Panc1 (cell line): Measurements from ENCODE around the gene HTATSF1. TPM values are rescaled to one million over a fixed set of nuclear protein-coding genes. Genes with fewer than 3 reads are reported as not detected.

Source experiments
- ATAC-seq: fragments of 200-7000 bp; cut with Tn5 transposase; 2 replicates; pipeline ENCODE4 v1.9.1; 2020; ENCODE audit warnings: mild to moderate bottlenecking, moderate library complexity
- BruUV-seq: library from RNA; stranded (reverse); fragments of 400-500 nt; replicated peaks from 2 replicates; lab custom pipeline; 2021; lab: Mats Ljungman, UMichigan
- CTCF ChIA-PET: fragments of 300-600 bp; sonication (Branson Sonifier 250); formaldehyde crosslinking; loops from one replicate; lab custom pipeline; 2022; ENCODE audit warnings: antibody characterized with exemption; lab: Charles Lee
- POLR2A ChIA-PET: fragments of 300-600 bp; sonication (Branson Sonifier 250); formaldehyde crosslinking; loops from one replicate; lab custom pipeline; 2022; ENCODE audit warnings: antibody characterized with exemption; lab: Charles Lee
- DNase-seq: peaks from one replicate; pipeline ENCODE4 v3.0.0-alpha.2; 2010; ENCODE audit warnings: low read depth, low spot score
- H3K27ac ChIP-seq: 2 replicates; pipeline ENCODE4 v1.5.1; 2011; ENCODE audit warnings: mild to moderate bottlenecking, low read length, inconsistent platforms
- H3K27me3 ChIP-seq: fragments of 200-500 bp; sonication (Bioruptor generic); 2 replicates; pipeline ENCODE4 v1.6.0; 2014; ENCODE audit warnings: low read length, inconsistent platforms; ENCODE audit not compliant: control insufficient read depth, insufficient read depth
- H3K36me3 ChIP-seq: fragments of 200-500 bp; sonication (Bioruptor generic); 2 replicates; pipeline ENCODE4 v1.5.1; 2014; ENCODE audit warnings: inconsistent platforms, mild to moderate bottlenecking, low read length, moderate library complexity; ENCODE audit not compliant: control insufficient read depth, insufficient read depth
- H3K4me1 ChIP-seq: 2 replicates; pipeline ENCODE4 v1.5.1; 2011; ENCODE audit warnings: inconsistent platforms, mild to moderate bottlenecking, low read length, moderate library complexity; ENCODE audit not compliant: control insufficient read depth, insufficient read depth
- H3K4me3 ChIP-seq, 2 experiments: 2 replicates each; pipeline ENCODE4 v1.5.1; 2011 to 2012; ENCODE audit warnings: low read depth in 2 of 2, low read length in 2 of 2, mild to moderate bottlenecking in 2 of 2, inconsistent platforms in 1 of 2, moderate library complexity in 1 of 2
- H3K9me3 ChIP-seq: fragments of 200-500 bp; sonication (Bioruptor generic); 2 replicates; pipeline ENCODE4 v1.5.1; 2014; ENCODE audit warnings: low read depth, mild to moderate bottlenecking, inconsistent platforms, low read length, moderate library complexity; ENCODE audit not compliant: control insufficient read depth, insufficient read depth
- POLR2AphosphoS5 ChIP-seq: IDR thresholded peaks from 2 replicates; pipeline ENCODE4 v1.6.1; 2012; ENCODE audit warnings: mild to moderate bottlenecking, low read depth, low read length, moderate library complexity
- SIN3A ChIP-seq: IDR thresholded peaks from 2 replicates; pipeline ENCODE4 v1.6.1; 2012; ENCODE audit warnings: low read depth, mild to moderate bottlenecking, low read length, moderate library complexity, borderline replicate concordance; ENCODE audit not compliant: insufficient read depth
- TCF7L2 ChIP-seq: IDR thresholded peaks from 2 replicates; pipeline ENCODE4 v1.6.1; 2011; ENCODE audit warnings: mild to moderate bottlenecking, low read depth, low read length, inconsistent platforms
- in situ Hi-C: cut with HindIII; loops from 2 replicates; pipeline ENCODE4 v1.10.0; 2016; ENCODE audit warnings: low sequenced_read_pairs, low pct_unique_long_range_greater_than_20kb
- intact Hi-C: fragments of 100-400 bp; cut with micrococcal nuclease; formaldehyde crosslinking; loops from one replicate; pipeline ENCODE4 v1.10.0; 2022; ENCODE audit not compliant: unreplicated experiment
- total RNA-seq: library from RNA; stranded (reverse); gene quantifications from one replicate; pipeline ENCODE4 v1.2.1, GENCODE V29; 2021; ENCODE audit not compliant: unreplicated experiment
- TF ChIP-seq, protein P1 (sequence below), 2 experiments: IDR thresholded peaks; 2 replicates each; pipeline ENCODE4 v1.6.1; 2011 to 2012; ENCODE audit warnings: low read depth in 2 of 2, control low read depth in 1 of 2, low read length in 1 of 2, mild to moderate bottlenecking in 1 of 2, moderate library complexity in 1 of 2; ENCODE audit not compliant: insufficient read depth in 1 of 2
- TF ChIP-seq, protein P2 (sequence below): fragments of 450-650 bp; IDR thresholded peaks from 2 replicates; pipeline ENCODE4 v1.5.1; 2017; ENCODE audit warnings: mild to moderate bottlenecking

HTATSF1 gene
- total RNA-seq, 1 experiment from 2014 or later = 76.0 TPM

DNA sequence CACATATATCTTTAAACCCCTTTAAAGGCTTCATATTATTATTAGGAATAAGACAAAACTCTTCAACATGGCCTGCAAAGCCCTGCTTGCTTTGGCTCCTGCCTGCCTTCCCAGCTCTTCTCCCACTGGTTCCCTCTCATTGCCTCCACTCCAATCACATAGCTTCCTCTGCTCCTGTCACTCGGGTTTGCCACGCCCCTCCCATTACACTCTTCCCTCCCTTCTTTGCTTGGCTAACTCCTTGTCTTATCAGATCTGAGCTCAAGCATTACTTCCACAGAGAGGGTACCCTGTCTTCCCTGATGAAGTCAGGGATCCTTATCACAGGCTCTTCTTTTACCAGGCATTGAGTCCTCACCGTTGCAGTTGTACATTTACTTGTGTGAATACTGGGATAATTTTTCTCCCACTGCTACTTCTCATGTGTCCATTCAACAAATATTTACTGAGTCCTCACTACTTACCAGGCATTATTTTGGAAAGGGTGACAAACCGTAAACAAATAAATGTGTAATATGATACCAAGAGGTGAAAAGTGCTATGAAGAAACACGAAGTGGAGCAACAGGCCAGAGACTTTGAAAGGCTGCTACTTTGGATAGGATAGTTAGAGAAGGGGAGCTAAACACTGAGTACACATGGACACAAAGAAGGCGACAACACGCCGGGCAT, 31.4 kb downstream of the HTATSF1 start:
- TF ChIP-seq POLR2AphosphoS5 (no peak), SIN3A (no peak), TCF7L2 (no peak)
- TF ChIP-seq, protein P1, sequence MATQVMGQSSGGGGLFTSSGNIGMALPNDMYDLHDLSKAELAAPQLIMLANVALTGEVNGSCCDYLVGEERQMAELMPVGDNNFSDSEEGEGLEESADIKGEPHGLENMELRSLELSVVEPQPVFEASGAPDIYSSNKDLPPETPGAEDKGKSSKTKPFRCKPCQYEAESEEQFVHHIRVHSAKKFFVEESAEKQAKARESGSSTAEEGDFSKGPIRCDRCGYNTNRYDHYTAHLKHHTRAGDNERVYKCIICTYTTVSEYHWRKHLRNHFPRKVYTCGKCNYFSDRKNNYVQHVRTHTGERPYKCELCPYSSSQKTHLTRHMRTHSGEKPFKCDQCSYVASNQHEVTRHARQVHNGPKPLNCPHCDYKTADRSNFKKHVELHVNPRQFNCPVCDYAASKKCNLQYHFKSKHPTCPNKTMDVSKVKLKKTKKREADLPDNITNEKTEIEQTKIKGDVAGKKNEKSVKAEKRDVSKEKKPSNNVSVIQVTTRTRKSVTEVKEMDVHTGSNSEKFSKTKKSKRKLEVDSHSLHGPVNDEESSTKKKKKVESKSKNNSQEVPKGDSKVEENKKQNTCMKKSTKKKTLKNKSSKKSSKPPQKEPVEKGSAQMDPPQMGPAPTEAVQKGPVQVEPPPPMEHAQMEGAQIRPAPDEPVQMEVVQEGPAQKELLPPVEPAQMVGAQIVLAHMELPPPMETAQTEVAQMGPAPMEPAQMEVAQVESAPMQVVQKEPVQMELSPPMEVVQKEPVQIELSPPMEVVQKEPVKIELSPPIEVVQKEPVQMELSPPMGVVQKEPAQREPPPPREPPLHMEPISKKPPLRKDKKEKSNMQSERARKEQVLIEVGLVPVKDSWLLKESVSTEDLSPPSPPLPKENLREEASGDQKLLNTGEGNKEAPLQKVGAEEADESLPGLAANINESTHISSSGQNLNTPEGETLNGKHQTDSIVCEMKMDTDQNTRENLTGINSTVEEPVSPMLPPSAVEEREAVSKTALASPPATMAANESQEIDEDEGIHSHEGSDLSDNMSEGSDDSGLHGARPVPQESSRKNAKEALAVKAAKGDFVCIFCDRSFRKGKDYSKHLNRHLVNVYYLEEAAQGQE (IDR thresholded peaks at IDR 0.05; ENCODE audit: insufficient read depth in 1 of 2, low read depth in 2 of 2, low read length in 1 of 2) = no peak
- TF ChIP-seq, protein P2, sequence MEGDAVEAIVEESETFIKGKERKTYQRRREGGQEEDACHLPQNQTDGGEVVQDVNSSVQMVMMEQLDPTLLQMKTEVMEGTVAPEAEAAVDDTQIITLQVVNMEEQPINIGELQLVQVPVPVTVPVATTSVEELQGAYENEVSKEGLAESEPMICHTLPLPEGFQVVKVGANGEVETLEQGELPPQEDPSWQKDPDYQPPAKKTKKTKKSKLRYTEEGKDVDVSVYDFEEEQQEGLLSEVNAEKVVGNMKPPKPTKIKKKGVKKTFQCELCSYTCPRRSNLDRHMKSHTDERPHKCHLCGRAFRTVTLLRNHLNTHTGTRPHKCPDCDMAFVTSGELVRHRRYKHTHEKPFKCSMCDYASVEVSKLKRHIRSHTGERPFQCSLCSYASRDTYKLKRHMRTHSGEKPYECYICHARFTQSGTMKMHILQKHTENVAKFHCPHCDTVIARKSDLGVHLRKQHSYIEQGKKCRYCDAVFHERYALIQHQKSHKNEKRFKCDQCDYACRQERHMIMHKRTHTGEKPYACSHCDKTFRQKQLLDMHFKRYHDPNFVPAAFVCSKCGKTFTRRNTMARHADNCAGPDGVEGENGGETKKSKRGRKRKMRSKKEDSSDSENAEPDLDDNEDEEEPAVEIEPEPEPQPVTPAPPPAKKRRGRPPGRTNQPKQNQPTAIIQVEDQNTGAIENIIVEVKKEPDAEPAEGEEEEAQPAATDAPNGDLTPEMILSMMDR = no peak
- DNase-seq (no peak), ATAC-seq (no peak)
- peaks cover 10% of the 10 kb centered on the region for H3K4me1 ChIP-seq
- no peak overlapping the region for H3K4me3 ChIP-seq
- in situ Hi-C loops = no loop called here
- POLR2A ChIA-PET = interaction anchor here (0.6 kb wide), 1 partner anchor 155 kb away, joined by 4 read pairs; no protein-coding TSS in a partner anchor
- no peak overlapping the region for H3K27ac ChIP-seq
- no peaks in the 10 kb centered on the region for H3K36me3 ChIP-seq
- BruUV-seq = no TSS peak
- intact Hi-C loops = loop anchor here (10.0 kb wide), 1 partner anchor 166 kb away; no protein-coding TSS in a partner anchor
- H3K9me3 ChIP-seq = no peaks in the 10 kb centered on the region
- CTCF ChIA-PET = no interaction called here
- H3K27me3 ChIP-seq = no peaks in the 10 kb centered on the region

DNA sequence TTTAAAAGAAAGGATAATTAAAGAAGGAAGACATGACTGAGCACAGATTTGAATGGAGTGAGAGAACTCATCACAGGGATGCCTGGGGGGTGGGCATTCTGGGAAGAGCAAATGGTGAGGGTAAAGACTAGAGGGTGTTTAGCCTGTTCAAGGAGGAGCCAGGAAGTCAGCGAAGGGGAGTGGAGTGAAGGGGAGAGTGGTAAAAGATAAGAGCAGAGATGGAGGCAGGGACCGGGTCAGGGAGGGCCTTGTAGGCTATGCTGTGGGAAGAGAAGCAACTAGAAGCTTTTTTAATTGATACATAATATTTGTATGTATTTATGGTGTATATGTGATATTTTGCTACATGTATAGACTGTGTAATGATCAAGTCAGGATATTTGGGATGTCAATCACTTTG, 32.4 kb downstream of the HTATSF1 start:
- CTCF ChIA-PET = no interaction called here
- ATAC-seq (no peak), DNase-seq (no peak)
- H3K27me3 ChIP-seq = no peaks in the 10 kb centered on the region
- H3K4me1 ChIP-seq = peaks cover 10% of the 10 kb centered on the region
- no peak overlapping the region for H3K27ac ChIP-seq
- intact Hi-C loops (loop anchor here (10.0 kb wide), 1 partner anchor 165 kb away; no protein-coding TSS in a partner anchor), in situ Hi-C loops (no loop called here)
- no TSS peak for BruUV-seq
- no peak overlapping the region for H3K4me3 ChIP-seq
- POLR2A ChIA-PET = no interaction called here
- no peaks in the 10 kb centered on the region for H3K9me3 ChIP-seq
- no peak for TF ChIP-seq TCF7L2
- TF ChIP-seq, protein P1 (IDR thresholded peaks at IDR 0.05; ENCODE audit: insufficient read depth in 1 of 2, low read depth in 2 of 2, low read length in 1 of 2) = no peak
- TF ChIP-seq POLR2AphosphoS5 = no peak
- TF ChIP-seq, protein P2 = no peak
- TF ChIP-seq SIN3A = no peak
- H3K36me3 ChIP-seq = no peaks in the 10 kb centered on the region
